Smooth muscle cell (in vitro differentiated cells): Measurements from ENCODE around the gene WDFY1. TPM values are rescaled to one million over a fixed set of nuclear protein-coding genes. Genes with fewer than 3 reads are reported as not detected.

Source experiments
- DNase-seq: peaks from one replicate; lab custom pipeline; 2025; ENCODE audit not compliant: unreplicated experiment; lab: John Stamatoyannopoulos, UW
- H2AFZ ChIP-seq: fragments of 200-600 bp; sonication (generic); 2 replicates; pipeline ENCODE4 v1.6.0; 2016; ENCODE audit warnings: antibody characterized with exemption, low read depth, mild to moderate bottlenecking
- H3F3A ChIP-seq: fragments of 200-600 bp; sonication (generic); 2 replicates; pipeline ENCODE4 v1.6.0; 2017; ENCODE audit warnings: antibody characterized with exemption, low read depth
- H3K27ac ChIP-seq: fragments of 200-600 bp; sonication (generic); 2 replicates; pipeline ENCODE4 v1.5.1; 2016; ENCODE audit warnings: low read depth, mild to moderate bottlenecking
- H3K27me3 ChIP-seq: fragments of 200-600 bp; sonication (generic); 2 replicates; pipeline ENCODE4 v1.6.1; 2016; ENCODE audit warnings: low read depth, mild to moderate bottlenecking
- H3K36me3 ChIP-seq: fragments of 200-600 bp; sonication (generic); 2 replicates; pipeline ENCODE4 v1.5.1; 2016; ENCODE audit warnings: low read depth
- H3K4me1 ChIP-seq: fragments of 200-600 bp; sonication (generic); 2 replicates; pipeline ENCODE4 v1.5.1; 2016; ENCODE audit warnings: low read depth
- H3K4me2 ChIP-seq: fragments of 200-600 bp; sonication (generic); 2 replicates; pipeline ENCODE4 v1.6.0; 2016; ENCODE audit warnings: mild to moderate bottlenecking
- H3K4me3 ChIP-seq: fragments of 200-600 bp; sonication (generic); 2 replicates; pipeline ENCODE4 v1.5.1; 2016; ENCODE audit warnings: mild to moderate bottlenecking
- H3K79me2 ChIP-seq: fragments of 200-600 bp; sonication (generic); 2 replicates; pipeline ENCODE4 v1.6.0; 2016; ENCODE audit warnings: low read depth, mild to moderate bottlenecking
- H3K9ac ChIP-seq: fragments of 200-600 bp; sonication (generic); 2 replicates; pipeline ENCODE4 v1.6.0; 2016; ENCODE audit warnings: low read depth
- H3K9me3 ChIP-seq: fragments of 200-600 bp; sonication (generic); replicated peaks from 2 replicates; pipeline ENCODE4 v1.5.1; 2016; ENCODE audit warnings: low read depth
- H4K20me1 ChIP-seq: fragments of 200-600 bp; sonication (generic); 2 replicates; pipeline ENCODE4 v1.6.0; 2016; ENCODE audit warnings: low read depth
- WGBS: methylation state at CpG from one replicate; pipeline ENCODE4 v1.1.7; 2016; ENCODE audit warnings: low lambda C conversion rate; 5-methylcytosine and 5-hydroxymethylcytosine counted together
- polyA plus RNA-seq: library from polyadenylated mRNA; unstranded; fragments of >200 nt; fragmentation: Nextera tagmentation; extraction: Ambion mirVana; gene quantifications from 2 replicates; pipeline ENCODE4 v1.2.1, GENCODE V29; 2016
- total RNA-seq: library from RNA; depleted of rRNA; stranded (reverse); fragments of >200 nt; gene quantifications from 2 replicates; pipeline ENCODE4 v1.2.3, GENCODE V29; 2014
- TF ChIP-seq, protein P1 (sequence below): fragments of 200-600 bp; sonication (generic); IDR thresholded peaks from 2 replicates; pipeline ENCODE4 v1.5.1; 2017; ENCODE audit warnings: borderline replicate concordance, mild to moderate bottlenecking, antibody characterized with exemption; ENCODE audit not compliant: insufficient read depth, poor library complexity, severe bottlenecking

The WDFY1 gene
- total and polyA plus RNA-seq, 2 experiments from 2014 or later = 31.6 to 58.6 TPM

DNA sequence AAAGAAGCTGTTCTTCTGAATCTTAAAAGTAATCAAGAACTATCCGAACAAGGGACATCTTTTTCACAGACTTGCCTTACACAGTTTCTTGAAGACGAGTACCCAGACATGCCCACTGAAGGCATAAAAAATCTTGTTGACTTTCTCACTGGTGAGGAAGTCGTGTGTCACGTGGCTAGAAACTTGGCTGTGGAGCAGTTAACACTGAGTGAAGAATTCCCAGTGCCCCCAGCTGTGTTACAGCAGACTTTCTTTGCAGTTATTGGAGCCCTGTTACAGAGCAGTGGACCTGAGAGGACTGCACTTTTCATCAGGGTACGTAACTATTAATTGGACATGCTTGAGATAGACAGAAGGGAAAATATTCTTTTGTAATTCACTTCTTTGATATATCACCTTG lies 14.6 kb upstream of the WDFY1 start:
- H2AFZ ChIP-seq = no peak overlapping the region
- H3K4me1 ChIP-seq = peaks cover 41% of the 10 kb centered on the region
- peaks cover 70% of the 10 kb centered on the region for H3K79me2 ChIP-seq

DNA sequence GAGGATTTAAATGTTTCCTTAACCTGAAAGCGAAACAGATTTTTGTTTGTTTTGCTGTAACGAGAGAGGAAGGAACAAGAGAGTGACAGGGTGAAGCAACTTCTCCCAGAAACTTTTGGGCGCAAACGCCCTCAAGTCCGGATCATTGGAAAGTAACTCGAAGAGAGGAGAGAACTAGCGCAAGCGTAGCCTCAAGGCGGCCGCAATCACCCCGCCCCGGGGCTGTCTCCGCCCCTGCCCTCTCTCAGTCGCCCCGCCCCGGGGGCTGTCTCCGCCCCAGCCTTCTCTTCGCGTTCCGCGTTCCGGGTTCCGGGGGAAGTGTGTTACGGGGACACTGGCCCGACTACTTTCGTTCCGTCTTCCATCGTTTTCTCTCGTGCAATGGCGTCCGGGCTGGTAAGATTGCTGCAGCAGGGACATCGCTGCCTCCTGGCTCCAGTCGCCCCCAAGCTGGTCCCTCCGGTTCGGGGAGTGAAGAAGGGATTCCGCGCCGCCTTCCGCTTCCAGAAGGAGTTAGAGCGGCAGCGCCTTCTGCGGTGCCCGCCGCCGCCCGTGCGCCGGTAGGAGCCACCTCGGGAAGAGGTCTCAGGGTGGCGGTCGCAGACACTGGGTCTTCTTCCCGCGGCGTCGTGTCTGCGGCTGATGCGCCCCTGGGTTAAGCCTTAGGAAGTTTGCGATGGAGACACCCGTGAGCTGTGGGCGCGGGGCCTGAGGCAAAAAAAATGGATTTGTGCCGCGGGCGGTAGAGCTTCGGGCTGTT lies 12.1 kb upstream of the WDFY1 start, which contains the start of gene MRPL44:
Gene MRPL44 (plus strand): TSS at position 372 of the 760 bp plus-strand sequence. CDS start 10 bp downstream, at position 382.
- Histone ChIP-seq H3K4me1 (peaks cover 45% of the 10 kb centered on the region), H3K4me2 (peak within 1 kb of the TSS; percentile 87), H3K9ac (peak within 1 kb of the TSS; percentile 91), H3K9me3 (no peaks in the 10 kb centered on the region), H3K79me2 (peaks cover 50% of the 10 kb centered on the region), H3K27me3 (no peaks in the 10 kb centered on the region), H3K36me3 (peaks cover 3% of the 10 kb centered on the region), H3K27ac (peak within 1 kb of the TSS; percentile 79), H3F3A (peaks cover 7% of the 10 kb centered on the region), H4K20me1 (peaks cover 31% of the 10 kb centered on the region), H2AFZ (peak within 1 kb of the TSS; percentile 87), H3K4me3 (peak within 1 kb of the TSS; percentile 85)
- TF ChIP-seq, protein P1, sequence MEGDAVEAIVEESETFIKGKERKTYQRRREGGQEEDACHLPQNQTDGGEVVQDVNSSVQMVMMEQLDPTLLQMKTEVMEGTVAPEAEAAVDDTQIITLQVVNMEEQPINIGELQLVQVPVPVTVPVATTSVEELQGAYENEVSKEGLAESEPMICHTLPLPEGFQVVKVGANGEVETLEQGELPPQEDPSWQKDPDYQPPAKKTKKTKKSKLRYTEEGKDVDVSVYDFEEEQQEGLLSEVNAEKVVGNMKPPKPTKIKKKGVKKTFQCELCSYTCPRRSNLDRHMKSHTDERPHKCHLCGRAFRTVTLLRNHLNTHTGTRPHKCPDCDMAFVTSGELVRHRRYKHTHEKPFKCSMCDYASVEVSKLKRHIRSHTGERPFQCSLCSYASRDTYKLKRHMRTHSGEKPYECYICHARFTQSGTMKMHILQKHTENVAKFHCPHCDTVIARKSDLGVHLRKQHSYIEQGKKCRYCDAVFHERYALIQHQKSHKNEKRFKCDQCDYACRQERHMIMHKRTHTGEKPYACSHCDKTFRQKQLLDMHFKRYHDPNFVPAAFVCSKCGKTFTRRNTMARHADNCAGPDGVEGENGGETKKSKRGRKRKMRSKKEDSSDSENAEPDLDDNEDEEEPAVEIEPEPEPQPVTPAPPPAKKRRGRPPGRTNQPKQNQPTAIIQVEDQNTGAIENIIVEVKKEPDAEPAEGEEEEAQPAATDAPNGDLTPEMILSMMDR = no peak
- DNase-seq = peak; percentile 86
- WGBS = under 1% methylated on average over 64 of the region's 65 CpGs

More for the DNA sequence above, 14.6 kb upstream of the WDFY1 start:
- peak overlapping the region; percentile 12 for H3K4me3 ChIP-seq
- 73% methylated on average over 5 of the region's 5 CpGs for WGBS
- H3K4me2 ChIP-seq = peak overlapping the region; percentile 87
- H3K9ac ChIP-seq = no peak overlapping the region
- TF ChIP-seq, protein P1 = no peak
- H3F3A ChIP-seq = peaks cover 7% of the 10 kb centered on the region
- no peaks in the 10 kb centered on the region for H3K27me3 ChIP-seq
- no peak for DNase-seq
- peaks cover 8% of the 10 kb centered on the region for H3K36me3 ChIP-seq
- H3K9me3 ChIP-seq = no peaks in the 10 kb centered on the region
- H3K27ac ChIP-seq = no peak overlapping the region
- peaks cover 47% of the 10 kb centered on the region for H4K20me1 ChIP-seq

DNA sequence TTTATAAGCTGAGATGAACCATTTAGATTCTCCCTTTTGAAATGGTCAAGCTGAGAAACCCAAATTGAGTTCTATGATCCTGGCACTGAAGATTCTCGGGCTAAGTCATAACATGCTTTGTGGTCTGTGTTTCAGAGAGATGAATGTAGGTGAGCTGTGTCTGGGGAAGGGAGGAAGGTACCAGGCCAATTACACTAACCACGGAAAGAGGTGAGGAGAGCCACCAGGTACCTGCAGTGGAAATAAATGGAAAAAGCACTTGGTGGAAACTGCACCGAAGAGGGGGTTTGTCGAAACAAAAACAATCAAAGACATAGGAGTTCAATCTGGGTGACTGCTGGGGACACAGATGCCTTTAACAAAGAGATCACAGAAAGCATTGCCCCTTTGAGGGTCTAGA lies 11.2 kb upstream of the WDFY1 start:
- TF ChIP-seq, protein P1 = no peak
- peaks cover 40% of the 10 kb centered on the region for H3K79me2 ChIP-seq
- H4K20me1 ChIP-seq = peaks cover 21% of the 10 kb centered on the region
- H3K4me3 ChIP-seq = no peak overlapping the region
- WGBS = 81% methylated on average over 4 of the region's 4 CpGs
- H3K4me1 ChIP-seq = peaks cover 45% of the 10 kb centered on the region
- no peak for DNase-seq
- peak overlapping the region; percentile 79 for H3K27ac ChIP-seq
- peaks cover 7% of the 10 kb centered on the region for H3F3A ChIP-seq
- no peaks in the 10 kb centered on the region for H3K9me3 ChIP-seq
- no peaks in the 10 kb centered on the region for H3K27me3 ChIP-seq
- H2AFZ ChIP-seq = peak overlapping the region; percentile 66
- peak overlapping the region; percentile 86 for H3K4me2 ChIP-seq
- H3K9ac ChIP-seq = no peak overlapping the region
- no peaks in the 10 kb centered on the region for H3K36me3 ChIP-seq
